Liver (tissue), 9 donors: ENCODE measurements around the gene TOR1AIP2. TPM values are rescaled to one million over a fixed set of nuclear protein-coding genes. Genes with fewer than 3 reads are reported as not detected.

ENCODE experiments used
- DNase-seq: peaks from one replicate; pipeline ENCODE4 v3.0.0-alpha.2; 2017; ENCODE audit warnings: low spot score
- H3K27ac ChIP-seq, 2 donors: one replicate each; pipeline ENCODE4 v1.7.0; 2013; ENCODE audit warnings: inconsistent platforms in 2 of 2, low read length in 2 of 2, control low read depth in 1 of 2, low read depth in 1 of 2, mild to moderate bottlenecking in 1 of 2
- H3K27me3 ChIP-seq, 4 donors: one replicate each; pipeline versions ENCODE4 v1.6.1 to v1.7.0; 2013; ENCODE audit warnings: low read length in 3 of 4, inconsistent platforms in 1 of 4, mild to moderate bottlenecking in 1 of 4, moderate library complexity in 1 of 4; ENCODE audit not compliant: control insufficient read depth in 4 of 4, insufficient read depth in 4 of 4
- H3K36me3 ChIP-seq, 4 donors: one replicate each; pipeline versions ENCODE4 v1.6.1 to v1.7.0; 2013; ENCODE audit warnings: low read length in 3 of 4, mild to moderate bottlenecking in 3 of 4, low read depth in 1 of 4, moderate library complexity in 1 of 4; ENCODE audit not compliant: control insufficient read depth in 4 of 4, insufficient read depth in 3 of 4
- H3K4me1 ChIP-seq, 4 donors: one replicate each; pipeline versions ENCODE4 v1.6.1 to v1.7.0; 2013; ENCODE audit warnings: low read length in 3 of 4, mild to moderate bottlenecking in 3 of 4, moderate library complexity in 1 of 4; ENCODE audit not compliant: control insufficient read depth in 4 of 4, insufficient read depth in 4 of 4
- H3K4me3 ChIP-seq, 3 donors: one replicate each; pipeline versions ENCODE4 v1.6.1 to v1.7.0; 2013; ENCODE audit warnings: low read length in 3 of 3, control low read depth in 1 of 3, low read depth in 1 of 3, mild to moderate bottlenecking in 1 of 3
- H3K9ac ChIP-seq, 2 donors: one replicate each; pipeline ENCODE4 v1.7.0; 2013; ENCODE audit warnings: low read length in 2 of 2, mild to moderate bottlenecking in 2 of 2, moderate library complexity in 2 of 2, control low read depth in 1 of 2, low read depth in 1 of 2
- H3K9me3 ChIP-seq, 4 donors: one replicate each; pipeline versions ENCODE4 v1.6.1 to v1.7.0; 2013; ENCODE audit warnings: low read length in 3 of 4; ENCODE audit not compliant: control insufficient read depth in 4 of 4
- EGR1 ChIP-seq, 2 donors: IDR thresholded peaks; 2 replicates each; pipeline ENCODE4 v1.6.1; 2016 to 2018; ENCODE audit warnings: antibody characterized with exemption in 2 of 2, low read depth in 2 of 2
- FOXA1 ChIP-seq: IDR thresholded peaks from 2 replicates; pipeline ENCODE4 v1.6.1; 2016; ENCODE audit warnings: antibody characterized with exemption
- GABPA ChIP-seq, 2 donors: IDR thresholded peaks in 1 of 2; conservative IDR thresholded peaks in 1 of 2; 2 replicates each; pipeline ENCODE4 v1.6.1; 2016; ENCODE audit warnings: antibody characterized with exemption in 2 of 2, mild to moderate bottlenecking in 1 of 2, moderate library complexity in 1 of 2
- HNF4A ChIP-seq, 2 donors: conservative IDR thresholded peaks; 2 replicates each; pipeline ENCODE4 v1.6.1; 2016; ENCODE audit warnings: antibody characterized with exemption in 2 of 2, mild to moderate bottlenecking in 2 of 2
- HNF4G ChIP-seq: IDR thresholded peaks from 2 replicates; pipeline ENCODE4 v1.6.1; 2016; ENCODE audit warnings: antibody characterized with exemption
- JUND ChIP-seq, 2 donors: IDR thresholded peaks; 2 replicates each; pipeline ENCODE4 v1.6.1; 2016; ENCODE audit warnings: antibody characterized with exemption in 2 of 2
- NR2F2 ChIP-seq: IDR thresholded peaks from 2 replicates; pipeline ENCODE4 v1.6.1; 2016; ENCODE audit warnings: antibody characterized with exemption
- RAD21 ChIP-seq, 2 donors: IDR thresholded peaks; 2 replicates each; pipeline ENCODE4 v1.6.1; 2016; ENCODE audit warnings: antibody characterized with exemption in 2 of 2, mild to moderate bottlenecking in 2 of 2
- RXRA ChIP-seq, 2 donors: IDR thresholded peaks; 2 replicates each; pipeline ENCODE4 v1.6.1; 2017 to 2018; ENCODE audit warnings: antibody characterized with exemption in 2 of 2, mild to moderate bottlenecking in 1 of 2
- SP1 ChIP-seq: IDR thresholded peaks from 2 replicates; pipeline ENCODE4 v1.6.1; 2018; ENCODE audit warnings: antibody characterized with exemption, mild to moderate bottlenecking
- TAF1 ChIP-seq: conservative IDR thresholded peaks from 2 replicates; pipeline ENCODE4 v1.6.1; 2016; ENCODE audit warnings: antibody characterized with exemption, mild to moderate bottlenecking
- YY1 ChIP-seq: IDR thresholded peaks from 2 replicates; pipeline ENCODE4 v1.6.1; 2016; ENCODE audit warnings: antibody characterized with exemption, mild to moderate bottlenecking
- WGBS: extraction: QIAGEN DNeasy Blood & Tissue Kit; methylation state at CpG from one replicate; pipeline ENCODE4 v1.1.7; 2013; 5-methylcytosine and 5-hydroxymethylcytosine counted together
- polyA plus RNA-seq, 2 donors: library from polyadenylated mRNA; stranded (reverse) in 1 of 2; unstranded in 1 of 2; fragments of 200-250 nt in 1 of 2; fragments of >200 nt in 1 of 2; fragmentation: Nextera tagmentation in 1 of 2; extraction: Ambion mirVana in 1 of 2; gene quantifications; one replicate each; pipeline versions ENCODE4 v1.2.1 to v1.2.3, GENCODE V29; 2013 to 2015
- total RNA-seq, 2 donors: library from RNA; depleted of rRNA; stranded (reverse); fragments of >200 nt; gene quantifications; one replicate each; pipeline ENCODE4 v1.2.3, GENCODE V29; 2014
- TF ChIP-seq, protein P1 (sequence below): IDR thresholded peaks from 2 replicates; pipeline ENCODE4 v1.6.1; 2016; ENCODE audit warnings: antibody characterized with exemption
- TF ChIP-seq, protein P2 (sequence below): IDR thresholded peaks from 2 replicates; pipeline ENCODE4 v1.6.1; 2016; ENCODE audit warnings: antibody characterized with exemption, mild to moderate bottlenecking
- TF ChIP-seq, protein P3 (sequence below): IDR thresholded peaks from 2 replicates; pipeline ENCODE4 v1.6.1; 2016; ENCODE audit warnings: antibody characterized with exemption
- TF ChIP-seq, protein P4 (sequence below): fragments of 150-350 bp; IDR thresholded peaks from 2 replicates; pipeline ENCODE4 v1.5.1; 2017; ENCODE audit warnings: improper control_type of control experiment, low read depth, low read length; ENCODE audit not compliant: missing input control
- TF ChIP-seq, protein P5 (sequence below): IDR thresholded peaks from 2 replicates; pipeline ENCODE4 v1.6.1; 2016; ENCODE audit warnings: antibody characterized with exemption
- donor health status: healthy.
- donor health status: healthy.
- donor health status: healthy.
- donor health status: healthy.
- donor health status: healthy.

TOR1AIP2 gene
- total and polyA plus RNA-seq, 4 donors: 12.7 to 124 (median 38.6) TPM

DNA sequence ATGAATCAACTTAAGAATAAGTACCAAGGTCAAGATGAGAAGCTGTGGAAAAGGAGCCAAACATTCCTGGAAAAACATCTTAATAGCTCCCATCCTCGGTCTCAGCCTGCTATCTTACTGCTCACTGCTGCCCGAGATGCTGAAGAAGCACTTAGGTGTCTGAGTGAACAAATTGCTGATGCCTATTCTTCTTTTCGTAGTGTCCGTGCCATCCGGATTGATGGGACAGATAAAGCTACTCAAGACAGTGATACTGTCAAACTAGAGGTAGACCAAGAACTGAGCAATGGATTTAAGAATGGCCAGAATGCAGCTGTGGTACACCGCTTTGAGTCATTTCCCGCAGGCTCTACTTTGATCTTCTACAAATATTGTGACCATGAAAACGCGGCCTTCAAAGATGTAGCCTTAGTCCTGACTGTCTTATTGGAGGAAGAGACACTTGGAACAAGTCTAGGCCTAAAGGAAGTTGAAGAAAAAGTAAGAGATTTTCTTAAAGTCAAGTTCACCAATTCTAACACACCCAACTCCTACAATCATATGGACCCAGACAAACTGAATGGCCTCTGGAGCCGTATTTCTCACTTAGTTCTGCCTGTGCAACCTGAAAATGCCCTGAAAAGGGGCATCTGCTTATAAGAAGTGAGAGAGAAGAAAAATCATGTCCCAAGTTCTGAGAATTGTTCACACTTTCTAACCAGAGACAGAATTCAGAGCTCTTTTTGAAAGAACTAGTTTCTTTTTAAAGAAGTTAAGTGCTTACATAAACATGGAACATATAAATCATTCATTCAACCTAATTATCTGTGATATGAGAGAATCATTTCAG lies 40.2 kb upstream of the TOR1AIP2 start:
- TF ChIP-seq, protein P1, sequence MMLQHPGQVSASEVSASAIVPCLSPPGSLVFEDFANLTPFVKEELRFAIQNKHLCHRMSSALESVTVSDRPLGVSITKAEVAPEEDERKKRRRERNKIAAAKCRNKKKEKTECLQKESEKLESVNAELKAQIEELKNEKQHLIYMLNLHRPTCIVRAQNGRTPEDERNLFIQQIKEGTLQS: no peak
- no peak for TF ChIP-seq HNF4A (conservative IDR thresholded peaks at IDR 0.05)
- no peak for TF ChIP-seq NR2F2
- TF ChIP-seq HNF4G: no peak
- no peak for TF ChIP-seq YY1
- TF ChIP-seq FOXA1: no peak
- no peak for TF ChIP-seq JUND (IDR thresholded peaks at IDR 0.05)
- TF ChIP-seq RXRA (IDR thresholded peaks at IDR 0.05): no peak
- TF ChIP-seq, protein P2, sequence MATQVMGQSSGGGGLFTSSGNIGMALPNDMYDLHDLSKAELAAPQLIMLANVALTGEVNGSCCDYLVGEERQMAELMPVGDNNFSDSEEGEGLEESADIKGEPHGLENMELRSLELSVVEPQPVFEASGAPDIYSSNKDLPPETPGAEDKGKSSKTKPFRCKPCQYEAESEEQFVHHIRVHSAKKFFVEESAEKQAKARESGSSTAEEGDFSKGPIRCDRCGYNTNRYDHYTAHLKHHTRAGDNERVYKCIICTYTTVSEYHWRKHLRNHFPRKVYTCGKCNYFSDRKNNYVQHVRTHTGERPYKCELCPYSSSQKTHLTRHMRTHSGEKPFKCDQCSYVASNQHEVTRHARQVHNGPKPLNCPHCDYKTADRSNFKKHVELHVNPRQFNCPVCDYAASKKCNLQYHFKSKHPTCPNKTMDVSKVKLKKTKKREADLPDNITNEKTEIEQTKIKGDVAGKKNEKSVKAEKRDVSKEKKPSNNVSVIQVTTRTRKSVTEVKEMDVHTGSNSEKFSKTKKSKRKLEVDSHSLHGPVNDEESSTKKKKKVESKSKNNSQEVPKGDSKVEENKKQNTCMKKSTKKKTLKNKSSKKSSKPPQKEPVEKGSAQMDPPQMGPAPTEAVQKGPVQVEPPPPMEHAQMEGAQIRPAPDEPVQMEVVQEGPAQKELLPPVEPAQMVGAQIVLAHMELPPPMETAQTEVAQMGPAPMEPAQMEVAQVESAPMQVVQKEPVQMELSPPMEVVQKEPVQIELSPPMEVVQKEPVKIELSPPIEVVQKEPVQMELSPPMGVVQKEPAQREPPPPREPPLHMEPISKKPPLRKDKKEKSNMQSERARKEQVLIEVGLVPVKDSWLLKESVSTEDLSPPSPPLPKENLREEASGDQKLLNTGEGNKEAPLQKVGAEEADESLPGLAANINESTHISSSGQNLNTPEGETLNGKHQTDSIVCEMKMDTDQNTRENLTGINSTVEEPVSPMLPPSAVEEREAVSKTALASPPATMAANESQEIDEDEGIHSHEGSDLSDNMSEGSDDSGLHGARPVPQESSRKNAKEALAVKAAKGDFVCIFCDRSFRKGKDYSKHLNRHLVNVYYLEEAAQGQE: no peak
- no peak for TF ChIP-seq GABPA (IDR thresholded peaks at IDR 0.05 in 1 of 2, conservative IDR thresholded peaks at IDR 0.05 in 1 of 2)
- TF ChIP-seq, protein P3, sequence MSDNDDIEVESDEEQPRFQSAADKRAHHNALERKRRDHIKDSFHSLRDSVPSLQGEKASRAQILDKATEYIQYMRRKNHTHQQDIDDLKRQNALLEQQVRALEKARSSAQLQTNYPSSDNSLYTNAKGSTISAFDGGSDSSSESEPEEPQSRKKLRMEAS: no peak
- no peak for TF ChIP-seq RAD21 (IDR thresholded peaks at IDR 0.05)
- TF ChIP-seq, protein P4, sequence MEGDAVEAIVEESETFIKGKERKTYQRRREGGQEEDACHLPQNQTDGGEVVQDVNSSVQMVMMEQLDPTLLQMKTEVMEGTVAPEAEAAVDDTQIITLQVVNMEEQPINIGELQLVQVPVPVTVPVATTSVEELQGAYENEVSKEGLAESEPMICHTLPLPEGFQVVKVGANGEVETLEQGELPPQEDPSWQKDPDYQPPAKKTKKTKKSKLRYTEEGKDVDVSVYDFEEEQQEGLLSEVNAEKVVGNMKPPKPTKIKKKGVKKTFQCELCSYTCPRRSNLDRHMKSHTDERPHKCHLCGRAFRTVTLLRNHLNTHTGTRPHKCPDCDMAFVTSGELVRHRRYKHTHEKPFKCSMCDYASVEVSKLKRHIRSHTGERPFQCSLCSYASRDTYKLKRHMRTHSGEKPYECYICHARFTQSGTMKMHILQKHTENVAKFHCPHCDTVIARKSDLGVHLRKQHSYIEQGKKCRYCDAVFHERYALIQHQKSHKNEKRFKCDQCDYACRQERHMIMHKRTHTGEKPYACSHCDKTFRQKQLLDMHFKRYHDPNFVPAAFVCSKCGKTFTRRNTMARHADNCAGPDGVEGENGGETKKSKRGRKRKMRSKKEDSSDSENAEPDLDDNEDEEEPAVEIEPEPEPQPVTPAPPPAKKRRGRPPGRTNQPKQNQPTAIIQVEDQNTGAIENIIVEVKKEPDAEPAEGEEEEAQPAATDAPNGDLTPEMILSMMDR: no peak
- no peak for TF ChIP-seq SP1
- no peak for TF ChIP-seq EGR1 (IDR thresholded peaks at IDR 0.05; ENCODE audit: low read depth in 2 of 2)
- WGBS: 87% methylated on average over 10 of the region's 10 CpGs
- Histone ChIP-seq H3K27me3 (no peaks in the 10 kb centered on the region), H3K9me3 (no peaks in the 10 kb centered on the region), H3K4me1 (no peaks in the 10 kb centered on the region), H3K9ac (no peak overlapping the region), H3K27ac (no peak overlapping the region), H3K36me3 (peaks cover 11 to 47% (median 39%) of the 10 kb centered on the region in 4 donors), H3K4me3 (no peak overlapping the region)
- no peak for DNase-seq

DNA sequence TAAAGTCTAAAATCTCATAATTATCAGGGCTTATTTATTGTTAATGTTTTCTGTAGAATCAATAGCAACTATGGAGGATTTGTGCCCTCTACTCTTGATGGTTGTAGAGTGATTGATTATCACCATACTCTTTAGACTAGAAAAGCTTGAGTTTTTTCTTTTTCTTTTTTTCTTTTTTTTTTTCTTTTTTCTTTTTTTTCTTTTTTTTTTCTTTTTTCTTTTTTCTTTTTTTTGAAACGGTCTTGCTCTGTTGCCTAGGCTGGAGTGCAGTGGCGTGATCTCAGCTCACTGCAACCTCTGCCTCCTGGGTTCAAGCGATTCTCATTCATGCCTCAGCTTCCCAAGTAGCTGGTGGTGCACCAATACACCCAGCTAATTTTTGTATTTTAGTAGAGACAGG lies 34.2 kb upstream of the TOR1AIP2 start:
- TF ChIP-seq TAF1: no peak
- TF ChIP-seq HNF4A (conservative IDR thresholded peaks at IDR 0.05): no peak
- no peak for TF ChIP-seq EGR1 (IDR thresholded peaks at IDR 0.05; ENCODE audit: low read depth in 2 of 2)
- TF ChIP-seq, protein P5, sequence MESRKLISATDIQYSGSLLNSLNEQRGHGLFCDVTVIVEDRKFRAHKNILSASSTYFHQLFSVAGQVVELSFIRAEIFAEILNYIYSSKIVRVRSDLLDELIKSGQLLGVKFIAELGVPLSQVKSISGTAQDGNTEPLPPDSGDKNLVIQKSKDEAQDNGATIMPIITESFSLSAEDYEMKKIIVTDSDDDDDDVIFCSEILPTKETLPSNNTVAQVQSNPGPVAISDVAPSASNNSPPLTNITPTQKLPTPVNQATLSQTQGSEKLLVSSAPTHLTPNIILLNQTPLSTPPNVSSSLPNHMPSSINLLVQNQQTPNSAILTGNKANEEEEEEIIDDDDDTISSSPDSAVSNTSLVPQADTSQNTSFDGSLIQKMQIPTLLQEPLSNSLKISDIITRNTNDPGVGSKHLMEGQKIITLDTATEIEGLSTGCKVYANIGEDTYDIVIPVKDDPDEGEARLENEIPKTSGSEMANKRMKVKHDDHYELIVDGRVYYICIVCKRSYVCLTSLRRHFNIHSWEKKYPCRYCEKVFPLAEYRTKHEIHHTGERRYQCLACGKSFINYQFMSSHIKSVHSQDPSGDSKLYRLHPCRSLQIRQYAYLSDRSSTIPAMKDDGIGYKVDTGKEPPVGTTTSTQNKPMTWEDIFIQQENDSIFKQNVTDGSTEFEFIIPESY: no peak
- TF ChIP-seq RXRA (IDR thresholded peaks at IDR 0.05): no peak
- no peak for TF ChIP-seq FOXA1
- Histone ChIP-seq H3K36me3 (peaks cover 3 to 59% (median 36%) of the 10 kb centered on the region in 4 donors), H3K9ac (no peak overlapping the region), H3K4me1 (no peaks in the 10 kb centered on the region), H3K27ac (no peak overlapping the region), H3K4me3 (no peak overlapping the region), H3K9me3 (no peaks in the 10 kb centered on the region), H3K27me3 (no peaks in the 10 kb centered on the region)
- DNase-seq: no peak
- over 99% methylated on average over 3 of the region's 3 CpGs for WGBS
